Inferior parietal cortex (tissue), 1 donor: ENCODE results near the gene PTN.
"Not testable (repeated sequence)": the region's sequence is repeated elsewhere in the genome, so short reads cannot be mapped to it uniquely, and the experiment has no call there.

Experiments used
- DNase-seq: peaks from one replicate; pipeline ENCODE4 v3.0.0-alpha.2; 2016; ENCODE audit errors: extremely low spot score

PTN gene

DNA sequence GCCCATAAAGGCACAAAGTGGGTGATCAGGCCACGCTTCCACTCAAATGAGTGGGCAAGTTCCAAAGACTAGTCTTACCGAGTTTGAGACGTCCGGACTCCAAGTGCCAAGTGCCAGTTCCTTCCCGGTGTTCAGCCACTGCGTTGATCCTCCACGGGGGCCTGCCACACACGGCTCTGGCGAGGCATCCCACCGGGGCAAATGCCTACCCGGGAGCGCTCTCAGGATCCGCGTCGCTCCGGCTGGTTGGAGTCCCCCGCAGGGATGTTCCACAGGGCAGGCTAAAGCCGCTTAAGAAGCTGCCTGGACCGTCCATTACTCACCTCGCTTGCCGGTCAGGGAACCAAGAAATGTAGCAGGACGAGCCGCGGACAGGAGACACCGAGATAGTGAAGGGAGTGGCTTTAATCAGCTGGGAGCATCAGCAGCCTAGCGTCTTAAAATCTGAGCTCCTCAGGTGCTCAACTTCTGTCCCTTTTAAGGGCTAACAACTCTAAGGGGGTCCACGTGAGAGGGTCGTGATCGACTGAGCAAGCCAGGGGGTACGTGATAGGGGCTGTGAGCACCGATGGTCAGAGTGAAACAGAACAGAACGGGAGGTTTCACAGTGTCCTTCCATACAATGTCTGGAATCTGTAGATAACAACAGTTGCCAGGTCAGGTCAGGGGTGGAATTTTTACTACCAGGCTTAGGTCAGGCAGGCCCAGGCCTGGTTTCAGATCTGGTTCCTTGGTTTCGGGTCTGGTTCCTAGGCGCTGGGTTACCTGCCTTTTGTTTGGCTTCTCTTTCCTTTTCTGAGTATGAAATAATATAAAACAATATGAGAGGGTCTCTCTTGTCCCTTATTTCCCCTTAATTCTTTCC, 75.3 kb downstream of the PTN start:
- DNase-seq: not testable (repeated sequence)

DNA sequence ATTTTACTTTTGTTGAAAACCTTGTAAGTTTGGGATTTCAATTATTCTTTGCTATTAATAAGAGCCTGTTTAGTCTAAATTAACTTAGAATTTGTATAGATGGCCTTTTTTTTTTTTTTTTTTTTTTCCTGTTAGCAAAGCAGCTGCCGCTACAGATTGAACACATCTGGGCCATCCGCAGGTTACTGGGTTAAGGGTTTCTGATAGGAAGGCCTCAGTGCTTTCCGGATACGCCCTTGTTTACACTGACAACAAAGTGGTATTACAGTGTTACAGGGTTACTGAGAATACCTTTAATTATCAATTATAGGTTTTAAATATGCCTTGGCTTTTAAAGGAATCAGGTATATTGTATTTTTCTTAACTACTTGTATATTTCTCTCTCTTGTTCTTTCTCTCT, 76.8 kb downstream of the PTN start:
- DNase-seq: no peak

DNA sequence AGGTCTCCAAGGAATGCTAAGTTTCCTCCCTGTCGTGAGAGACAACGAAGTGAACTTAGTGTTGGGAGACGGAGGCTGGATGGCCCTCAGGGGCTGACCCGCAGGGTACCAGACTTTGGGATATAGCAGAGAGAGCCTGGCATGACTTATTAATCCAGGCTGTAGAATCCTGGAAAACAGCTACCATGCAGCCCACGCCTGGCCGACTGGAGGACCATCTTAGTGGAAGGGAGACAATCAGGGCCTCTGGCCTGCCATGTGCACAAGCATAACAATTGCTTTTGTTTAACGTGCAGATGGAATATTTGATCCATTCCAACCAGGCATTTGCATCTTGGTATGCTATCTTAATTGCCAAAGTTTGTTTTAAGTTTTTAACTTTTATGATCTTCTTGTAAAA, 78.1 kb downstream of the PTN start:
- not testable (repeated sequence) for DNase-seq

DNA sequence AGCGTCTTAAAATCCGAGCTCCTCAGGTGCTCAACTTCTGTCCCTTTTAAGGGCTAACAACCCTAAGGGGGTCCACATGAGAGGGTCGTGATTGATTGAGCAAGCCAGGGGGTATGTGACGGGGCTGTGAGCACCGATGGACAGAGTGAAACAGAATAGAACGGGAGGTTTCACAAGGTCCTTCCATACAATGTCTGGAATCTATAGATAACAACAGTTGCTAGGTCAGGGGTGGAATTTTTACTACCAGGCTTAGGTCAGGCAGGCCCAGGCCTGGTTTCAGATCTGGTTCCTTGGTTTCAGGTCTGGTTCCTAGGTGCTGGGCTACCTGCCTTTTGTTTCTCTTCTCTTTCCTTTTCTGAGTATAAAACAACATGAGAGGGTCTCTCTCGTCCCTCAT, 80.9 kb downstream of the PTN start:
- DNase-seq: no peak

DNA sequence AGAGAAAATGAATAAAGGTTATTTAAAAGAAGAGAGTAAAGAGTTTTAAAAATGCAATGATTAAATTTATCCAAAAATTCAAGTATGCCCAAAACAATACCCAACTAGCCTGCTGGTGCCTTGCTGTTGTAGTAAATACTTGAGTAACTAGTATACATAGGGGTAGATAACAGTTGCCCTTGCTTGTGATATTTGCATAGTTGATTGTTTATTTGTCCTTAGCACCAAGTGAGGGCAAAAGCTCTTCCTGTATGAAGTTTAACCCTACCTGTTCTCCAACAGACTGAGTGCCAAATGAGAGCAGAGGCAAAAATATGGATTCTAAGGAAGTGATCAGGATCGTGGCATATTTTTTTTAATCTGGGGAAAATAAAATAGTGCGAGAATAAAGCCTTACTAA, 85.0 kb downstream of the PTN start:
- no peak for DNase-seq

DNA sequence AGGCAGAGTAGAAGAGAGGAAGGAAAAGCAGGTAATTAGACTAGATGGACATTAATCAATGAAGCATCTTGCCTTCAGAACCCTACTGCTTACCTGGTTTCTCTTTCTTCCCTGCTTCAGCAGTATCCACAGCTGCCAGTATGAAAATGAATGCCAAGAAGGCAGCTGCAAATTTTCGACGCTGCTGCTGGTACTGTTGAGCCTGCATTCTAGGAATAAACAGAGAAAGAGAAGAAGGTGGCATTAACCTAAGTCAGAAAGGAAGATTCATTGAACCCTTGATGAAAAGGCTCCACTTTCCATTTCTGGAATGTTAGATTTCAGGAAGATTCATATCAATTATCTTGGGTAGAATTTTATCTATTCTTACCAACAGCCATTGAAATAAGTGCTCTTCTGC, 88.8 kb downstream of the PTN start:
- no peak for DNase-seq

DNA sequence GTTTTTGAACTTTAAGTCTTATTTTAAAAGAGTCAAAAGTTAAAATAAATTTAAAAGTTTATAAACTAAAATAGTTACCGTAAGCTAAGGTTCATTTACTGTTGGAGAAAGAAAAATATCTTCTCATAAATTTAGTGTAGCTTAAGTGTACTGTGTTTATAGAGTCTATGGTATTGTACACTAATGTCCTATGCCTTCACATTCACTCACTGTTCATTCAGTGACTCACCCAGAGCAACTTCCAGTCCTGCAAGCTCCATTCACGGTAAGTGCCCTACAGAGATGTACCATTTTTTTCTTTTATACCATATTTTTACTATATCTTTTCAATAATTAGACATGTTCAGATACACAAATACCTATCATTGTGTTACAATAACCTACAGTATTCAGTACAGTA, 97.6 kb downstream of the PTN start:
- DNase-seq: no peak

DNA sequence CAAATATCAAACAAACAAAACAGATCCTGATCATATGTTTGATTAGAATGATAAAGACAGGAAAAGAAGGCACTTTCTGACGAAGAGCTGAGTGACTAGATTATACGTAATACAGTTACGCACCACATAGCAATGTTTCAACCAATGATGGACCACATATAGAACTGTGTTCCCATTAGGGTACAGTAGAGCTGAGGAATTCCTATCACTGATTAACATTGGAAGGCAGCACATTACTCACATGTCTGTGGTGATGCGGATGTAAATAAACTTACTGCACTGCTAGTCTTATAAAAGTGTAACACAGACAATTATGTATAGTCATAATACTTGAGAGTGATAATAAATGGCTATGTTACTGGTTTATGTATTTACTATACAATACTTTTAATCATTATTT, 98.3 kb downstream of the PTN start:
- no peak for DNase-seq

DNA sequence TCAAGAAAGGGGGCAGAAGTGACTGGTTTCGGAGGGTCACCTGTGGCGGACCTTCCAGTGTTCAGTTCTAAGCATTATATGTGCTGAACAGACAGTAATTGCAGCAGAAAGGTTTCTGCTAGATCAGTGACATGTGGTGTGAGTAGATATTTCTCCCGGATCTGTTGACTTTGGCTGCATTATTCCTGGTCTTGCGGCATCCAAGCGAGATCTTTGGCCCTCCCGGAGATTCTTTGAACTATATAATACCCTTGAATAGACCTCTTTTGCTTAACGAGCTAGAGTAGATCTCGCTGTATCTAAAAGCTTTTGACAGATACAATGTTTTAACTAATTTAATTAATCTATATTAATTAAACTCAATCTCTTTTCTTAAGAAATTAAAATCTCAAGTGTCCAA, 99.8 kb downstream of the PTN start:
- no peak for DNase-seq

DNA sequence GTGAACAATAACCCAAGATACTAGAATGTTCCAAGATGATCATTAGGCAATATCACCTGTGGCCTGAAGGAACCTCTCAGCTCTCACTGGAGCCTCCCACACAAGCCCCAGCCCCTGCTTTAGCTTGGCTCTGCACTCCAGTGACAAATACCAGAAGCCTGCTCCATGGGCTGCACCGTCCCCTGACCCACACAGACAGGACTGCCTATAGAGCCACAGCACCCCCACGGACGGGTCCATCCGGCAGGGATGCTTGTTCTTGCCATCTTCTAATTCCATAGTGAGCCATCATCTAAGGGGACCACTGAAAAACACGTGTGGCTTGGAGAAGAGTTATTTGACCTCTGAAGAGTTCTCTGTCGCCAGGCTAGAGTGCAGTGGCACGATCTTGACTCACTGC, 100.9 kb downstream of the PTN start:
- no peak for DNase-seq

DNA sequence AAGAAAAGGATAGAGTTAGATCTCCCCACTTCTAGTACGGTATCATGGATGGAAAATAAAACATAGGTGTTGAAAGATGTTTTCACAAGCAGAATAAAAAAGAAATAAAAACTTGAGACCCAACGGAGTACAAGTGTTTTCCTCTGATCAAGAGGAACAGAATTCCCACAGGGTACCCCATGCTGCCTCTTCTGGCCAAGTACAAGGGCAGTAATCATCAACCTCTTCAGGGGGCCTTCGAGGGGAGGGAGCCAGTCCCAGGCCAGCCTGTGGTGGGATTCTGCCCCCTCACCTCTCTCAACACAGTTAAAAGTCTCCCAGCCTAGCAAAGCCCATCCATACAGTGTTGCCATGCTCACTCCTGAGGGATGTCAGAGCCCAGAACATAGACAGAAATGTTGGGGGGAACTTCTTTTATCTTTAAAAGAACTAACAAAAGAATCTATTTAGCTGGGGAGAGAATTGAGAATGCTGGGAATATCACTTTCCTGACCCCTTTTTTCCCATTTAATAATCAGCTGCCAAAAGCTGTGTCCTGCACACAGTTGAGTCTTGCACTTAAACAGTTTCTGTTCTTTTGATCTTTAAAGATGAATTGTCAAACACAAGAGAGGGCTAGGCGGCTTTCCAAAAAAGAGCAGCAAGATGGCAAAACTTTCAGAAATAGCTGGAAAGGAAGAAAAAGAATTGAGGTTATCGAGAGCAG, 101.7 kb downstream of the PTN start:
- no peak for DNase-seq

DNA sequence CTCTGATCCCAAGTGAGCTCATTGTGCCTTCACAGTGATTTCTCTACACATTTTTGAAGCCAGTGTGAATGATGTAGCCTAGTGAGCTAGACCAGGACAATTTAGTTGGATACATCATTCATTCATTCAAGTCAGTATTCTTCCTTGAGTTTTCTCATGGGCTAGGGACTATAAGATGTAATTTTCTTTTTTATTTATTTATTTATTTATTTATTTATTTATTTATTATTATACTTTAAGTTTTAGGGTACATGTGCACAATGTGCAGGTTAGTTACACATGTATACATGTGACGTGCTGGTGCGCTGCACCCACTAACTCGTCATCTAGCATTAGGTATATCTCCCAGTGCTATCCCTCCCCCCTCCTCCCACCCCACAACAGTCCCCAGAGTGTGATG, 104.3 kb downstream of the PTN start:
- not testable (repeated sequence) for DNase-seq

DNA sequence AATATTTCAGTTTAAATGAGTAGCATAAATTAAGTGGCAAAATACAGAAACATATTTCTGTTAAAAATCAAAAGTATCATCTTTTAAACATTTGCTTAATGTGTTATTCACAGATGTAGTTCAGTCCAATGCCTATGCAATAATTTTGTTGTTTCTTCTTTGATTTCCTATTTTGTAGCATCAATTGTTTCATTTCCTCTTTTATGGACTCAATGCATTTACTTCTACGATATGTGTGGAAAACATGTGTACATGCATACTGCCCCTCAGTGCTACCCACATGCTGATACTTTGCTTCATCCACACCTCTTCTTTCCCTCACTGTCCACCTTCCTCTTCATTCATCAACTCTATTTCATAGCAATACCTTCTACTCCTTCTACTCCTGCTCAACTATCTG, 108.1 kb downstream of the PTN start:
- DNase-seq: no peak

DNA sequence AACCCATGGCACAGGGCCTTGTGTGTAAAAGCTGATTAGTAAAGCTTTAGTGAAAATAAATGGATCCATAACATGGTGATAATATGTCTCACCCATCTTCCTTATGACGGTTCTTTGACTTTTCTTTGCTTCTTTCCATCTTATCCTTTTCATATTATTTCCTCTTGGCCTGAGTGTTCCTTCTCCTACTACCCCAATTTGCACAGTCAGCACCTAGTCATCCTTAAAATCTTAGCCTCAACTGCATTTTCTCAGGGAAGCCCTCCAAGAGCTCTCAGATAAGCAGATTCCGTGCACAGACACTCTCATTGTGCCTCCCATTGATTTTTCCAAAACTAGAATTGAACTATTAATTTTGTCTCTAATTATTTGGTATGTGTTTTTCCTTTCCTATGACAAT, 112.4 kb downstream of the PTN start:
- DNase-seq: no peak

DNA sequence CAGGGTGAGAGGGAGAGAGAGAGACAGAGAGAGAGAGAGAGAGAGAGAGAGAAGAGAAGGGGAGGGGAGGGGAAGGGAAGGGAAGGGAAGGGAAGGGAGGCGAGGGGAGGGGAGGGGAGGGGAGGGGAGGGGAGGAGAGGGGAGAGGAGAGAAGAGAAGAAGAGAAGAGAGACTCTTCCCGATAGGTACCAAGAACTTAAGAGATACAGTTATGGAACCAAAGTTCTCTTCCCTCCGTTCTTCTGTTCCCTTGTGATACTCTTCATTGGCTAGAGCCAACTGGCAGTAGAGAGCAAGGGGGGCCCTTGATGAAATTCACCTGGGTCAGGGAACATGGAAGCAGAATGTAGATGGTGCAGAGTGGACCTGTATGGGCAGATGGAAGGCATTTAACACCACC, 122.1 kb downstream of the PTN start:
- DNase-seq: no peak

DNA sequence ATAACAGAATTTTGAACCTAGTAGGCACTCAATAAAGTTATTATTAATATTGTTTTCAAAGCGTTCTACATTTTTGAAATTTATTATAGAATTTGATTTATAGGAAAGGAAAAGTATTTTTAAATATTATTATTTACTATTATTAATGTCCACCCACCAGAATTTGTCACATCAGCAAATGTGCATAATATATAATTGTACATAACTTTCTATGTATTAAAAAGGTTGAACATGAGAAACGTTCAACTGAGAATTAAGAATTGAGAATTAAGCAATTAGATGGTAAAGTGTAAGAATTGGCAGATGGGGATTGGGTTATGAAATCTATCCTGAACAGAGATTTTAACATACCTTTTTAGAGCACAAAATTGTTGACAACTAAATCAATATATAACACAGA, 129.8 kb downstream of the PTN start:
- no peak for DNase-seq

DNA sequence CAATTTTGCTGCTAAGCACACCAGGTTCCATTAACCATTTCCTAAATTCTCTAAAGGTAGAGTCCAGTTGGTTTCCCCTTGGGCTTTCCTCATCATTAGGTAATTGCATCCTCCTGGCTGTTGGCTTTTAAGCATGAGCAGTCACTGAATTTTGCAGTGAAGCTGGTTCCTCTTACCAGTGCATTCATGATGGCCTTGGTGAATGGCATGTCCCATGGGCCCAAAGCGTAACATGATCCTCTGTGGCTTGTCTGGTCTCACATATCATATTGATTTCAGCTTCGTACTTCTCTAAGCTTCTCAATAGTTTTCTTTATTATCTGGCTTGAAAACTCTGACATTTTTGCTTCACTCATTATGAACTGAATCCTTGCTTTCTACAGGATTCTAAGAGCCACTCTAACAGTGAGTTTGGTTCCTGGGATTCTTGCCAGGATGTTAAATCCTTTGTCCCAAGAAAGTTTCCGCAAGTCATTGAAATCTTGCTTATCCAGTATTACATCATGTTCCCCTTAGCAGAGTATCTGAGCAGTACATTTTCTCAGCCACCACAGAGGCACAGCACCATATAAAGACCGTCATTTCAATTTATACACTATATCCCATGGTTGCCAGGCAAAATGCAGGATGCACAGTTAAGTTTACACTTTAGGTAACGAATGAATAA, 134.2 kb downstream of the PTN start:
- DNase-seq: no peak

DNA sequence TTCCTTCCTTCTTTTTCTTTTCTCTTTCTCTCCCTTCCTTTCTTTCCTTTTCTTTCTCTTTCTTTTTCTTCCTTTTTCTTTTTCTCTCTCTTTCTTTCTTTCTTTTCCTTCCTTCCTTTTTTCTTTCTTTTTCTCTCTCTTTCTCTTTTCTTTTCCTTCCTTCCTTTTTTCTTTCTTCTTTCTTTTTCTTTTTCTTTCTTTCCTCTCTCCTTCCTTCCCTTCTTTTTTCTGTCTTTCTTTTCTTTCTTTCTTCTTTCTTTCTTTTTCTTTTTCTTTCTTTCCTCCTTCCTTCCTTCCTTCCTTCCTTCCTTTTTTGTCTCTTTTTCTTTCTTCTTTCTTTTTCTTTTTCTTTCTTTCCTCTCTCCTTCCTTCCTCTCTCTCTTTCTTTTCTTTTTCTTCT, 136.8 kb downstream of the PTN start:
- DNase-seq: no peak

DNA sequence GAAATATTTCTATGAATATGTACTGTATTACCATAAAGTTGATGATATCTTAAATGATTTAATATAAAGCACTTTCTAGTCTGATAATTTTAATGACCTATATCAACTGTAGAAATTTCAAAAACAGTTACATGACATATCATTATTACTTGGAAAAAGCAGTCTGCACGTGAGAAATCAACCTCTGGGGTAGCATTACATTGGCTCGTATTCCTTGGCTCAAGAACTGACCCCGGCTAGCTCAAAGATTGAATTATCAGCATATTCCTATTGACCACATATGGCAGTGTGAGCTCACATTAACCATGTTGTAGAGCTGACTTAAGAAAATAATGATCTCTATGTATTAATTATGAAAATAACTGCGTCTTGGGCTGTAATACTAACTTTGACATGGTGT, 139.3 kb downstream of the PTN start:
- no peak for DNase-seq

DNA sequence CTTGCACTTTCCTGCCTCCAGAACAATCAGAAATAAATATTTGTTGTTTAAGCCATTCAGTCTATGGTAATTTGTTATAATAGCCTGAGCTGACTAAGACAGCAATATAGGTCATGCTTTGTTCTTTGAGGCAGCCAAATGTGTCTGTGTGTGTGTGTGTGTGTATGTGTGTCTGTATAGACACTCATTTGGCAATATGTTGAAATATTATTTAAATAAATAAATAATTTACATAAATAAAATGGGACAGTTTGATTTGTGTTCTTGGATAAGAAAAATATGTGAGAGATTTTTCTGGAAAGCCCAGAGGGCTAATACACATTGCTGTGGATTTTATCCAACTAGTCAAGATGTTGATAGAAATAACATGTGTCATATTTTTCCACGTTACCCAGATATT, 140.2 kb downstream of the PTN start:
- no peak for DNase-seq

DNA sequence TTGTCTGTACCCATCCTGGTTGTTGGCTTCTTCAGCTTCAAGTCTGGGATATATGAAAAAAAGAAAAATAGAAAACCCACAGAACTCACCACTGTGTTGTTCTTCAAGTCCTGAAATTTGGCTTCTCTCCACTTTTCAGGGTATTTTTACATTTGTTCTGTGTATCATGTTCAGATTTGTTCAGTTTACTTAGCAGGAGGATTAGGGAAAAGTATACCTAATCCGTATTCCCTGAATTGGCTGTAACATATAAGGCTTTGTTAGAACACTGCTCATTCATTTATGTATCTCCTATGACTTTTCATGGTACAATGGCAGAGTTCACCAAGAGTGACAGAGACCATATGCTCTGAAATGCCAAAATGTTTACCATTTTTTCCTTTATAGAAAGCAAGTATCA, 146.9 kb downstream of the PTN start:
- DNase-seq: no peak

DNA sequence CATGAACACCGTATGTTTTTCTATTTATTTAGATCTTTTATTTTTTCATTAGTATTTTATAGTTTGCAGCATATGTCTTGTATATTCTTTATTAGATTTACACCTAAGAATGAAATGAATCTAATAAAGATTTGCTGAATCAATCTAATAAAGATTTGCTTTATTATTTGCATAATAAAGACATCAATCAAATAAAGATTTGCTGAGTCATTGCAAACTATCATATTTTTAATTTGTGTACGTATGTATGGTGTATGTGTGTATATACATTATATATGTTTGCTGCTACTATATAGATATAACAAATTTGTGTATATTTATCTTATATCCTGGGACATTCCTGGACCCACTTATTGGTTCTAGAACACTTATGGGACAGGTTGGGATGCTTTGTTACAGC, 147.5 kb downstream of the PTN start:
- no peak for DNase-seq

DNA sequence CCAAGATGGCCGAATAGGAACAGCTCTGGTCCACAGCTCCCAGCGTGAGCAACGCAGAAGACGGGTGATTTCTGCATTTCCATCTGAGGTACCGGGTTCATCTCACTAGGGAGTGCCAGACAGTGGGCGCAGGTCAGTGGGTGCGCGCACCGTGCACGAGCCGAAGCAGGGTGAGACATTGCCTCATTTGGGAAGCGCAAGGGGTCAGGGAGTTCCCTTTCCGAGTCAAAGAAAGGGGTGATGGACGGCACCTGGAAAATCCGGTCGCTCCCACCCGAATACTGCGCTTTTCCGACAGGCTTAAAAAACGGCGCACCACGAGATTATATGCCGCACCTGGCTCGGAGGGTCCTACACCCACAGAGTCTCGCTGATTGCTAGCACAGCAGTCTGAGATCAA, 161.9 kb downstream of the PTN start:
- not testable (repeated sequence) for DNase-seq
